HG03439 (cell line): ENCODE measurements around the gene DISP3.

ENCODE experiments used
- ATAC-seq: cut with Tn5 transposase; IDR thresholded peaks from one replicate; pipeline ENCODE4 v1.9.1; 2021; ENCODE audit warnings: mild to moderate bottlenecking, moderate library complexity; ENCODE audit not compliant: unreplicated experiment

Gene DISP3

DNA sequence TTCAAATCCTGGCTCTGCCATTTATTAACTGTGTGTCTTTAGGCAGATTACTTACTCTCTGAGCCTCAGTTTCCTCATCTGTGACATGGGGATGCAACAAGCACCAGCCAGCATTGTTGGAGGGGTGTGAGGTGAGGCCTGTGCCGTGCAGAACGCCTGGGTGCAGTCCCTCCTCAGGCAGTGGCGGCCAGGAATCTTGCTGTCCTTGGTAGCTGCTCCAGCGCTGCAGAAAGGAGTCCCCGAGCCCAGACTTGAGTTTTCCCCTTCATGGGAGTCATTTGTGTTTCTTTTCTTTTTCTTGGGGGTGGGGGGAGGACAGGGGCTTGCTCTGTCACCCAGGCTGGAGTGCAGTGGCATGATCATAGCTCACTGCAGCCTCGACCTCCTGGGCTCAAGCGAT lies 46.6 kb downstream of the DISP3 start:
- ATAC-seq: no peak

DNA sequence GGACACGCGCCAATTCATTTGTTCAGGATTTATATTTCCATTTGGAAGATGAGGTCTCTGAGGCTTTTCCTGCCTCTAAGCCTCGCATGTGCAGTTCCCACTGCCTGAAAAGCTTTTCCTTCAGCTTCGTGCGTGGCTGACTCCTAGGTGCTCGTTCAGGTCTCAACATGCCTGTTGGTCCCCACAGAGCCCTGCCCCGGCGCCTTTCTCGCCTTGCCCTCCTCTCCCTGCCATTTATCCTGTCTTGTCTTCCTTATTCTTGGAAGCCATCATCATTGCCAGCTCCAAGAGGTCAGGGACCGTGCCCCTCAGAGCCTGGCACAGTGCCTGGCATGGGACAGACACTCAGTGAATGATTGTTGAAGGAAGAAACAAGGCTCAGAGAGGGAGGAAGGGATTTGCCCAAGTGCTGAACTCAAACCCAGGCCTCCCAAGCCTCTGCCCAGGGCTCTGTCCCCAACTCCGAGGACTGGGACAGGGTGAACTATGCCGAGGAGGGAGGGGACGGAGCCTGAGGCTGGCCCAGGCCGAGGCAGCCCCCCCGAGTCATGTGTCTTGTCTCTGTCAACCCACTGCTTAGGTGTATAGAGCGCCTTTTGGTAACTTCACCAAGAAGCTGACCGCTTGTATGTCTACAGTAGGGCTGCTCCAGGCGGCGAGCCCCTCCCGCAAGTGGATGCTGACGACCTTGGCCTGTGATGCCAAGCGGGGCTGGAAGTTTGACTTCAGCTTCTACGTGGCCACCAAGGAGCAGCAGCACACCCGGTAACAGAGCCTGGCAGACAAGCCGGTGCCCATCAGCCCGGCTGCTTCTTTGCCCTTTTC lies 47.3 kb downstream of the DISP3 start:
- no peak for ATAC-seq

DNA sequence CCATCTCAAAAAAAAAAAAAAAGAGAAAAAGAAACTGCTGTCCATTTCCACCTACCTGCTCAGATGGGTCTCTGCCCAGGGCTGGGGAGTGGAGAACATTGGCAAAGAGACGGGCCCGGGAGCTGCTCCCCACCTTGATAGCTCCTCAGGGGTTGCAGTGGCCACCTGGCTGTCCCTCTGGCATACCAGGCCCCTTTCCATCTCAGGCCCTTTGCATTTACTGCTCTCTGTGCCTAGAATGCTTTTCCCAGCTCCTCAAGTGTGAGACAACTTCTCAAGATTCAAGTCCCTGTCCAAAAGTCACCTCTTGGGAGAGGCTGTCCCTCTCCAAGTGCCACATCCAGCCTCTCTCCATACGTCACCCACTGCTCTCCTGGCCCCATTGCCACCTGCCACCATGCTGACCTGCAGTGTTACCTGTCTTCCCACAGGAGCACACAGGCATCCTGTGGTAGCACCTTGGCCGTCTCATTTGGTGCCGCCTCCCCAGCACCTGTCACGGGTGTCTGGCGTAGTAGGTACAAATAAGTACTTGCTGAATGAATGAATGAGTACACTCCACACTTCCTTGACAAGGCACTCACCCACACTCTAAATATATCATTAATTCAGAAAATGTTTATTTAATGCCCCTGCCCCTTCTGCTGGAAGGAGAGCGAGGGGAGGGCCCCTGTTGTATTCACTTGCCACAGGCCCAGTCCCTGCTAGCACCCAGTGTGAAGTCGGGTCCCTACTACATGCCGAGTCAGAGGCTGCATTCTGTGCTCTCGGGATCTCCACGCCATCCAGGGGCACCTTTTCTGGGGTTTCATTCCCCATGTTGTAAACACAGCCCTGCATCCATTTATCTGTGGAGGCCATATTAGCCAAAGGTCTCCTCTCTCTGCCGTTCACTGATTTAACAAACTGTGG lies 48.8 kb downstream of the DISP3 start:
- ATAC-seq: no peak

DNA sequence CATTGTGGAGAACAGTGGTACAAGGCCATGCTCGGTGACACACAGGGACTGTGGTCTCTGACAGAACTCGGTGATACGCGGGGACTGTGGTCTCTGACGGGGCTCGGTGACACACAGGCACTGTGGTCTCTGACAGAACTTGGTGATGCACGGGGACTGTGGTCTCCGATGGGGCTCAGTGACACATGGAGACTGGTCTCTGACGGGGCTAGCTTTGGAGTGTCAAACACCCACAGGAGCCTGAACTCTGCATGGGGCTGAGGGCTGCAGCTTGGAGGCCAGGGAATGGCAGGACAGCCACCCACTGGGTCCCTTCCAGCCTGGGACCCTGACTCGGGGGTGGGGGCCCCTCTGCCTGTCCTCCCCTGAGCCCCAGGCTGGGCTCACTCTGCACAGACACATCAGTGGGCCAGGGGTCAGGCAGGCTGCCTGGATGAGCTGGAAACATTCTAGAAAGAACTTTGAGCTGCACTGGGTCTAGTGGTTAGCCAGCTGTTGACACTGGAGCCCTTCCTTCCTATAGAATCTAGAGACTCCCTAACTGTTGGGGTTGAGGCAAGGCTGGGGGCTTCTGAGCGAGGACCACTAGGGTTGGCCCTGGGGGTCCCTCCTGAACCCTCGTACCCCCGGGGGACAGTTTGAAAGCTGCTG lies 49.8 kb downstream of the DISP3 start:
- no peak for ATAC-seq

DNA sequence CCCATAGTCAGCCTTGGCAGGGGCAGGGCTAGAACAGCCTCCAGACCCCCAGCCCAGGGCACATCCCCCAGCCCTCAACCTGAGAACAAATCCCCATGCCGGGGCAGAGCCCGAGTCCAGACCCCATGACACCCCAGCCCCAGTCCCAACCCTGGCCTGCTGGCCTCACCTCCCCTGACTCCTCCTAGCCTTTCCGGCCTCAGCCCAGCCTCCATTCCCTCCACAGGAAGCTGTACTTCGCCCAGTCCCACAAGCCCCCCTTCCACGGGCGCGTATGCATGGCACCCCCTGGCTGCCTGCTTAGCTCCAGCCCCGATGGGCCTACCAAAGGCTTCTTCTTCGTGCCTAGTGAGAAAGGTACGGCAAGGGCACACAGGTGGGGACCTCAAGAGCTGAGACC lies 50.4 kb downstream of the DISP3 start:
- no peak for ATAC-seq

DNA sequence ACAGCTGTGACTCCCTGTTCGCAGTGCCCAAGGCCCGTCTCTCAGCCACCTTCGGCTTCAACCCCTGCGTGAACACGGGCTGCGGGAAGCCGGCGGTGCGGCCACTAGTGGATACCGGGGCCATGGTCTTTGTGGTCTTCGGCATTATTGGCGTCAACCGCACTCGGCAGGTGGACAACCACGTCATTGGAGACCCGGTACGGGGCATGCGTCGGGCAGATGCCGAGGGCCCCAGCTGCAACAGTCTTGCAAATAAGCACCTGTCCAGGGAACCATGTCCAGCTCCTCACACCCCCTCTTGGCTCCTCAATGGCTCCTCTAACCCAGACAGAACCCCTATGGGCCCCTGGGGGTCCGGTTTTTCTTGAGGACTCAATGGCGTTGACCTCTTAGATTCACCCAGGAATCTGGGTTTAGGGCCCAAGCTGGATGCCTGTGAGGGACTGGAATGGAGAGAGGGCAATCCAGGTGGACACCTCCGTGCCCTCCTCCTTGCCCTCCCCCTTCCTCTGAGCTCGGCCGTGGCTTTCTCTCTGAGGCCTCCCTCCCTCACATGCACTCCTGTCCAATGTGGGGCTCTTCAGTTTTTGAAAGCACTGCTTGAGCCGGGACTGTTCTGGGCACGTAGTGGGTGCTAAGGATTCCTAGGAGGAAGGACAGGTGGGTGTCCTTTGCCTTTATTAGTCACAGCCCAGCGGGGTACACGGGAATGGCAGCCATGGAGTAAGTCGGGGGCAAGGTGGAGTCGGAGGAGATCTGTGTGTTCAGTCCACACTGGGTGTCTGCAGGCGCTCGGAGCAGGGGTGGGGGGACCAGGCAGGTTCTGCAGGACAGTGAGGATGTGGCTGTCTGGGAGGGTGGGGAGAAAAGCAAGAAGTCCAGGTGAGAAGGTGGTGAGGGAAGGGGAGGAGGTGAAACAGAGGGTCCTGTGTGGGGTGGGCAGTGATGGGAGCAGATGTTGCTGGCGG lies 51.1 kb downstream of the DISP3 start:
- ATAC-seq: no peak

DNA sequence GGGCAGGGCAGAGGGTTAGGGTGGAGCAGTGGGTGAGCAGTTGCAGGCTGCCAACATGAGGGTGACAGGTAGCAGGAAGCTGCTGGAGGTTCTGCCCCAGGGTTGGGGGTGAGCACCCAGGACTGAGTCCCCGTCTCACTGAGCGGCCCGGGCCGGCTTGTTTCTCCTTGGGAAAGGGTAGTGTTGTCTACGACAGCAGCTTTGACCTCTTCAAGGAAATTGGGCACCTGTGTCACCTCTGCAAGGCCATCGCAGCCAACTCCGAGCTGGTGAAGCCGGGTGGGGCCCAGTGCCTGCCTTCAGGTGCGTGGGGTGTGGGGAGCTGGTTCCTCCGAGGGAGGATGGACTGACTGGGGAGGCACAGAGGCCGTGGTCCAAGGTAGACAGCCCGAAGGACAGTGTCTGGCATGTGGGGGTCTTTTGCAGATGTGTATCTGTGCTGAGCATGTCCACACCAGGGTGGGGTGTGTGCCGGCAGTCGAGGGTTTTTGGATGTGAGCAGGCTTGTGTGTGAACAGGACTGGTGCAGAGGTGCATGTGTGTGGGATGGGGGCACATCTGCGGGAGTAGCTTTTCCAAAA lies 51.9 kb downstream of the DISP3 start:
- ATAC-seq: no peak

DNA sequence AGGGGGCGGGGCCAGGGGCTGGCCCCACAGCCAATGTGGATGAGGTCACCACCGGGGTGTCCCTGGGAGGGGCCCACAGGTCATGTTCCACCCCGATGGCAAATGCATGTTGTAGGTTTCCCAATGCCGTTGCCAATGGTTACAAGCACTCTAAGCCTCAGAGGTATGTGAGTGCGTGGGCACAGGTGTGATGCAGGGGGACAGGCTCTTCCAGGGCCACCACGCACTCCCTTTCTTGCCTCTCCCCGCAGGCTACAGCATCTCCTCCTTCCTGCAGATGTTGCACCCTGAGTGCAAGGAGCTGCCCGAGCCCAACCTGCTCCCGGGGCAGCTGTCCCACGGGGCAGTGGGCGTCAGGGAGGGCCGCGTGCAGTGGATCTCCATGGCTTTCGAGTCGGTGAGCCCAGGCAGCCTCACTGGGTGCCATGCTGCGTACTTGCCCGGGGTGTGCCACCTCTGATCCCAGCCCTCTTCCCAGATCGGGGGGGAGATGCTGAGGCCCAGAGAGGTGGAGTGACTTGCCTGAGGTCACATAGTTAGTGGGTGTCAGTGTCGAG lies 52.4 kb downstream of the DISP3 start:
- no peak for ATAC-seq

DNA sequence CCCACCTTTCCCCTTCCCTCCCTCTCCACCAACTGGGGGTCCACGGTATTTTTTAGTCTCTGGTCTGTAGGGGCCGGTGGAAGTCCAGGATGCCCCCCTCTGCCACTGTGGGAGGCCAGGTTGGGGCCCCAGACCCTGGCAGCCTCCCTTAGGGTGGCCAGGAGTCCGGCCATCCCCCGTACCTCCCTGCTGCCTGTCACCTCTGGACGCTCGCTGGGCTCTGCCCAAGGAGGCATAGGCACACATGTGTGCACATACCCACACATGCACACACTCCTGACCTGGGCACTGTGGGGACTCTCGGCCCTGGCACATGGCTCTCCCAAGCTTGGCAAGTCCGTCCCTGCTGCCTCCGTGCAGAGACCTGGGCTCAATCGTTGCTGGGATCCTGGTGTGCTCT lies 53.0 kb downstream of the DISP3 start:
- no peak for ATAC-seq

DNA sequence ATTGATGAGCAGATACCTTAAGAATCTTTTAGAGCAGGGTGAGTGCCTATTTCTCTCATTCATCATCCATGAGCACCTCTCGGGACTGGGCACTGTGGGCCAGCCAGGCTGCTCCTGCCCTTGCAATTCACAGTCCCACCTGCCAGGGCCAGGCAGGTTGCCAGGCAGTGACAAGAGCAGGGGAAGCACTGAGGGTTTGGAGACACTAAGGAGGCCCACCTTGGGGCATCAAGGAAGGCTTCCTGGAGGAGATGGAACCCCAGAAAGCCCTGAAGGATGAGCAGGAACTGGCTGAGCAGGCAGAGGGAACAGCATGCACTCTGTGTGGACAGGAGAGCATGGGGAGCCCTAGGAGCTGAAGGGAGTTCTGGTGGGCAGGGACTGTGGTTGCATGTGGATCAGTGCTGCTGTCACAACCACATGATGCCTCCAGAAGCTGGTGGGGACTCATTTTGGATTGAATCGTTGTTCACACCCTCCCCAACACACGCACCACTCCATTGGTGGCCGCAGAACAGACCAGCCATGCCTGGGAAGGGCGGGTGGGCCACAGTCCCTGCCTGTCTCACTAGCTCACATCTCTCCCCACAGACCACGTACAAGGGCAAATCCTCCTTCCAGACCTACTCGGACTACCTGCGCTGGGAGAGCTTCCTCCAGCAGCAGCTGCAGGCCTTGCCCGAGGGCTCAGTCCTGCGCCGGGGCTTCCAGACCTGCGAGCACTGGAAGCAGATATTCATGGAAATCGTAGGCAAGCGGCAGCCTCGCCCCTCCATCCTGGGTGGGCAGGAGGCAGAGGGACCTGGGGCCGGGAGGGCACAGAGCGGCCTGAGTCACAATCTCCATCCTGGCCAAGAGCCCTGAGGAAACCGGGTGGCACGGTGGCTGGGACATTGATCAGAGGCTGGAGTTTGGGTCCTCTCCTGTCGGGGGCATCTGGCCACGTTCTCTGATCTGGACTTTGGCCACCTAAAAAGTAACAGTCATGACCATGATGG lies 55.1 kb downstream of the DISP3 start:
- ATAC-seq: no peak

DNA sequence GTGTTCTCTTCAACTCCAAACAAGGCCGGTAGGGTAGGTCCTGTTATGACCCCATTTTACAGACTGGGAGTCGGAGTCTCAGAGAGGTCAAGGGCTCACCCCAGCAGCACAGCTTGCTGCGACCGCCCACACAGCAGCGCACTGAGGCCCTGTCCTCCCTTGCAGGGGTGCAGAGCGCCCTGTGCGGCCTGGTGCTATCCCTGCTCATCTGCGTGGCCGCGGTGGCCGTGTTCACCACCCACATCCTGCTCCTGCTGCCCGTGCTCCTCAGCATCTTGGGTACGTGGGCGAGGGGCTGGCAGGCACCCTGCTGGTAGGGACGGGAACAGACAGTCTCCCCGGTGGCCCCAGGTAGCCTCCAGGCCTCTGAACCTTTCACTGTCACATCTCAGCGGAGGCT lies 55.9 kb downstream of the DISP3 start:
- ATAC-seq: no peak

DNA sequence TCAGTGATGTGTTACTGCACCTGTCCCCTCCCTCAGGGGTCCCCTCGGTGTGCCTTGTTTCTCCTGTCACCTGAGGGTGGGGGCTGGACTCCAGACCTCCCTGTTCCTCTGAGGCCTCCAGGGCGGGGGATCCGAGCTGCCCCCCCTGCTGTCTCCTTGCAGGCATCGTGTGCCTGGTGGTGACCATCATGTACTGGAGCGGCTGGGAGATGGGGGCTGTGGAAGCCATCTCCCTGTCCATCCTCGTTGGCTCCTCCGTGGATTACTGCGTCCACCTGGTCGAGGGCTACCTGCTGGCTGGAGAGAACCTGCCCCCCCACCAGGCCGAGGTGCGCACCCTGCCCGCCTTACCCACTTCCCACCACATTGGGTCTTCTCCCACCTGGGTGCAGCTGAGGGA lies 56.4 kb downstream of the DISP3 start:
- ATAC-seq: no peak

DNA sequence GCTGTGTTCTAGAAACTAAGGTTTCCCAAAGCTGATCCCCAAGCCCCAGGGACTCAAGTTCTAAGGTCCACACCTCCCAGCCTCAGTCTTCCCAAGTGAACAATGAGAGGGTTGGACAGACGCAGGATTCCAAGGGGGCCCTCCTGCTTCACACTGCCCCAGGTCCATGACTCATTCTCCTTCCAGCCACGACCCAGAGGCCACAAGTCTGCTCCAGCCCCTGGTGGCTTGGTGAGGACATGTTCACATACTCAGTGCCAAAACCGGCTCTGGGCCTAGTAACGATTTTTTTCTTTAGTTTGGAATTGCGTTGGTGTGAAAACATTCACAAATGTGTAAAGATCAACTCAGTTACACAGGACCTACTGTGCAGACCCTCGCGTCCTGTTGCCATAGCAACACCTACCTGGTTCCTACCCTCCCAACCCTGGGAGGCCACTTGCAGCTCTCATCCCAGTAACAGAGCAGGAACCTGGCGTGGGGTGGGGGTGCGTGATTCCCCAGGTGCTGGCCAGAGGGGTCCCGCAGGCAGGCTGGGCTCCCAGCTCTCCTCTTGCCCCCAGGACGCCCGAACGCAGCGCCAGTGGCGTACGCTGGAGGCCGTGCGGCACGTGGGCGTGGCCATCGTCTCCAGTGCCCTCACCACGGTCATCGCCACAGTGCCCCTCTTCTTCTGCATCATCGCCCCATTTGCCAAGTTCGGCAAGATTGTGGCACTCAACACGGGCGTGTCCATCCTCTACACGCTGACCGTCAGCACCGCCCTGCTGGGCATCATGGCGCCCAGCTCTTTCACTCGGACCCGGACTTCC lies 57.0 kb downstream of the DISP3 start:
- no peak for ATAC-seq

DNA sequence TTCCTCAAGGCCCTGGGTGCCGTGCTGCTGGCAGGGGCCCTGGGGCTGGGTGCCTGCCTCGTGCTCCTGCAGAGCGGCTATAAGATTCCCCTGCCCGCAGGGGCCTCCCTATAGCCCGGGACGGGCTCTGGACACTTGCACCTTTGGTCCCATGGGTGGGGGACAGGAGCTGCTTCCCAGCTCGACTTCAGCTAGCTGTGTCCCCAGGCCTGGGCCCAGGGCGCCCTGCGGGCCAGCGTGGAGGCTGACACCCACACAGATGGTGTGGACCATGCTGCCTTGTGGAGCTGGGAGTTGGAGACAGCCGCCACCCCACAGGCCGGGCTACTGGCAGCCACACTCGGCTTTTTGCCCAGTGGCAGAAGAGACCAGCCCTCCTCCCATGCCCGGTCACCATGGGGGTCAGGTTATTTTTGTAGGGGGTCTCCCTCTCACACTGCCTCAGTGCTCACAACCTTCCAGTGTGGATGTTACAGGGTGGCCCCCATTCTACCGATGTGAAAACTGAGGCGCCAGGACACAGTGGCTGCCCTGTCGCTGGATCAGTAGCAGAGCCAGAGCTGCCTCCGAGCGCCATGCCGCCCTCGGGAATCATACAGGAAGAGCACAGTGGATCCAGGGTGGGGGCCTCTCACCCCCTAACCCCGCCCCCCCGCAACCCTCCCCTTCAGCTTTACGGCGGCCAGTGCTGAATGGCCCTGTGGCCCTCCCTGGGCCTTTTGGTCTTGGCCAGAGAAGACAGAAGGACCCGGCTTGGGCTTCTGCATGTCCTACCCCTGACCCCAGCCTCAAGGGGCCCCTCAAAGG lies 57.8 kb downstream of the DISP3 start:
- ATAC-seq: no peak

DNA sequence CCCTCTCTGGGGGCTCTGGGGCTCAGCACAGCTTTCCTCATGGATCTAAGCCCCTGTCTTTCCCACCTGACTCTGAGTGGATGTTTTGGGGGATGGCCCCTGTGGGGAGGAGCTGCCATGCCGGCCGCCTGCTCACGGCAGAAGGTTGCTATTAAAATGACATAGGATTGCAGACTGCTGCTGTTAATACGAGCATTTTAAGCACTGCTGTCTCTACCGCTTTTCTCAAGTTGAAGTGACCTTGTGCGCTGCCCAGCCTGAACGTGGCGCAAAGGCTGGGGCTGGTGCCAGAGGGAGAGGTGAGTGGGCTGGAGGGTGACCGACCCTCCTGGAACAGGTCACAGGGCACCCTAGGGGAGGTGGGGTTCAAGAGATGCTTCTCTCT lies 58.4 kb downstream of the DISP3 start:
- ATAC-seq: no peak

DNA sequence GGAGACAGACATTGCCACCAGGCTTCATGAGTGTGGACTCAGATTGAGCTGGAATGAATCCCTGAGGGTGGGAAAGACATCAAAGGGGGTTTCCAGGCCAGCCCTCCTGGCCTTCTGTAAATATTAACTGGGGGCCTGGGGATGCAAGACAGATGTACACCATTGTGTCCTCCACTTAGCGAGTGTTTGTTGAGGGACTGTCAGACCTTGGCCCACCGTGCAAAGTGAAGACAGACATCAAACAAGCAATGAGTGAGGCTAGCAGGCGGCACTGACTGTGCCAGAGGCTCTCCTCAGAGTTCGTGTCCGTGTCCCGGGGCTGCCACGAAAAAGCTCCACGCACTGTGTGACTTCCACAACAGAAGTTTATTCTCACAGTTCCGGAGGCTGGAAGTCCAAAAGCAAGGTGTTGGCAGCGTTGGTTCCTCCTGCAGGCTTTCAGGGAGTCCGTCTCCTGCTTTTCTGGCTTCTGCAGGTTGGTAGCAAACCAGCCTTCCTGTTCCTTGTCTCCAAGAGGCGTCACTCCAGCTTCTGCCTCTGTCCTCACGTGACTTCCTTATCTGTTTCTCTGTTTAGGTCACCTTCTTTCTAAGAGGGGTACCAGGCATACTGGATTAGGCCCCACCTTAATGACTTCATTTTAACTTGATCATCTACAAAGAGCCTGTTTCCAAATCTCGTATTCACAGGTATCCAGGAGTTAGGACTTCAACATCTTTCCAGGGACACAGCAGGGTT lies 59.1 kb downstream of the DISP3 start:
- no peak for ATAC-seq
